ENCODE measurements around the gene ITPR3. TPM values are rescaled to one million over a fixed set of nuclear protein-coding genes. Genes with fewer than 3 reads are reported as not detected.

ITPR3 gene
- polyA plus RNA-seq, 1 donor, result 49.6 TPM

DNA sequence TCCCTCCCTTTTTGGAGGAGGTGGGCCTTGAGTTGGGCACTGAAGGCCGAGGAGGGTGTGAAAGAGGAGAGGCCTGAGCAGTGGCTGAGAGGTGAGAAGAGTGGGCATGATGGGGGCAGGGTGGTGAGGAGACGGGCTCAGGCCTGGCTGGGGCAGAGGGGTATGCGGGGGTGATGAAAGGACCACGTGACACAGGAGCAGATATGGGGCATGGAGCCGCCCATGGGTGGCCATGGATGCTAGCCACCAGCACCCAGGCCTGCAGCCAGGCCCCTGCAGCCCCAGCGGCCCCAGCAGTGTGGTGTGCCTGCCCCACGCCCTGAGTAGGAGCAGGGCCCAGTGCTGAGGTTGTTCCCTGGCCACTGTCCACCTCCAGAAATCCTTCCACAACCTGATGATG is 63.9 kb downstream of the ITPR3 start:
- Histone ChIP-seq H3K27me3 (ENCODE audit: control insufficient read depth, insufficient read depth, low read length) (no peaks in the 10 kb centered on the region), H3K36me3 (ENCODE audit: control insufficient read depth, insufficient read depth, low read length) (peaks cover 93% of the 10 kb centered on the region)

DNA sequence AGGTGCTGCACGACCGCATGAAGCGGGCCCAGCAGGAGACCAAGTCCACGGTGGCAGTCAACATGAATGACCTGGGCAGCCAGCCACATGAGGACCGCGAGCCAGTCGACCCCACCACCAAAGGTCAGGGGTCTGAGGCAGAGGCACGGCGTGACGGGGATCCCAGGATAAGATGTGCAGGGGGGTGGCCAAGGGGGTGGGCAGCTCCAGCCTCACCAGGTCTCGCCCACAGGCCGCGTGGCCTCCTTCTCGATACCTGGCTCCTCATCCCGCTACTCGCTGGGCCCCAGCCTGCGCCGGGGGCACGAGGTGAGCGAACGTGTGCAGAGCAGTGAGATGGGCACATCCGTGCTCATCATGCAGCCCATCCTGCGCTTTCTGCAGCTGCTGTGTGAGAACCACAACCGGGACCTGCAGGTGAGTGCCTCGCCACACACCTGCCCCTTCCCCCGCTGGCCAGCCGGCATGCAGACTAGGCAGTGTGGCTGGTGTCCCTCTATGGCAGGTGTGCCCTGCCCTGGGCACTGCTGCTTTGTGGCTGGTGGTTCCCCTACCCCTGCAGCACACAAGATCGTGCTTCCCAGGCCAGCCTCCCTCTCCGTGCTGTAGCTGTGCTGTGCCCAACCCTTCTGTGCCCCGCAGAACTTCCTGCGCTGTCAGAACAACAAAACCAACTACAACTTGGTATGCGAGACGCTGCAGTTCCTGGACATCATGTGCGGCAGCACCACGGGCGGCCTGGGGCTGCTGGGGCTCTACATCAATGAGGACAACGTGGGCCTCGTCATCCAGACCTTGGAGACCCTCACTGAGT is 64.5 kb downstream of the ITPR3 start:
- DNase-seq, result no peak
- Histone ChIP-seq H3K9me3 (ENCODE audit: control insufficient read depth, low read depth, low read length) (no peaks in the 10 kb centered on the region), H3K27ac (ENCODE audit: low read length) (no peak overlapping the region), H3K27me3 (ENCODE audit: control insufficient read depth, insufficient read depth, low read length) (no peaks in the 10 kb centered on the region), H3K4me1 (ENCODE audit: control insufficient read depth, insufficient read depth, low read length) (no peaks in the 10 kb centered on the region), H3K36me3 (ENCODE audit: control insufficient read depth, insufficient read depth, low read length) (peaks cover 94% of the 10 kb centered on the region), H3K4me3 (ENCODE audit: low read length) (no peak overlapping the region)
- WGBS (ENCODE audit: insufficient coverage, low lambda C conversion rate), result no CpG with 5 or more reads among the region's 38 CpGs

More for the DNA sequence above, 63.9 kb downstream of the ITPR3 start:
- Histone ChIP-seq H3K27ac (ENCODE audit: low read length) (no peak overlapping the region), H3K4me3 (ENCODE audit: low read length) (no peak overlapping the region), H3K9me3 (ENCODE audit: control insufficient read depth, low read depth, low read length) (no peaks in the 10 kb centered on the region), H3K4me1 (ENCODE audit: control insufficient read depth, insufficient read depth, low read length) (no peaks in the 10 kb centered on the region)
- DNase-seq, result no peak
- WGBS (ENCODE audit: insufficient coverage, low lambda C conversion rate), result no CpG with 5 or more reads among the region's 7 CpGs

DNA sequence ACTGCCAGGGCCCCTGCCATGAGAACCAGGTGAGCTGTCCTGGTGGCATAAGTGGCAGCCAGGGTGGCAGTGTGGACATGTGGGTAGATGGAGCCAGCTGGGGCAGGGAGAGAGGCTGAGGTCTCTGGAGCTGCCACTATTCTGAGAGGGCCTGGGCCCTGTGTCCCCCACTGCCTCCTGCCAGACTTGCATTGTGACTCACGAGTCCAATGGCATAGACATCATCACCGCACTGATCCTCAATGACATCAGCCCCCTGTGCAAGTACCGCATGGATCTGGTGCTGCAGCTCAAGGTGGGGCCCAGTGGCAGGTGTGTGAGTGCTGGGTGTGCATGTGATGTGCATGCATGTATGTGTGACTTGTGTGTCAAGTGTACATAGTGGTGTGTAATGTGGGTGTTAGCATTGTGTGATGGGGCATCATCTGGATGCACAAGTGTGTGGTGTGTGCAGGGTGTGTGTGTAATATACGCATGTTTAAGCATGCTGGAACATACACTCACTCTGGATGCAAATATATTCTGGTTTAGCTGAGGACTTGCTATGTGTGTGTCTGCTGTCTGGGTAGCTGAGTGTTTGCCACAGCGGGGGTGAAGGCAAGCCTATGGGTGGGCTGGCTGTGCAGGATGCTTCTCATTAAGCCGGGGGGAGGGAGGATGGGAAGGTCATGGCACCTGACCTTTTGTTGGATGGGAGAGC is 65.3 kb downstream of the ITPR3 start:
- Histone ChIP-seq H3K4me1 (ENCODE audit: control insufficient read depth, insufficient read depth, low read length) (no peaks in the 10 kb centered on the region), H3K9me3 (ENCODE audit: control insufficient read depth, low read depth, low read length) (no peaks in the 10 kb centered on the region), H3K4me3 (ENCODE audit: low read length) (no peak overlapping the region), H3K27me3 (ENCODE audit: control insufficient read depth, insufficient read depth, low read length) (no peaks in the 10 kb centered on the region), H3K36me3 (ENCODE audit: control insufficient read depth, insufficient read depth, low read length) (peaks cover 96% of the 10 kb centered on the region), H3K27ac (ENCODE audit: low read length) (no peak overlapping the region)
- DNase-seq, result no peak
- no CpG with 5 or more reads among the region's 6 CpGs for WGBS (ENCODE audit: insufficient coverage, low lambda C conversion rate)

DNA sequence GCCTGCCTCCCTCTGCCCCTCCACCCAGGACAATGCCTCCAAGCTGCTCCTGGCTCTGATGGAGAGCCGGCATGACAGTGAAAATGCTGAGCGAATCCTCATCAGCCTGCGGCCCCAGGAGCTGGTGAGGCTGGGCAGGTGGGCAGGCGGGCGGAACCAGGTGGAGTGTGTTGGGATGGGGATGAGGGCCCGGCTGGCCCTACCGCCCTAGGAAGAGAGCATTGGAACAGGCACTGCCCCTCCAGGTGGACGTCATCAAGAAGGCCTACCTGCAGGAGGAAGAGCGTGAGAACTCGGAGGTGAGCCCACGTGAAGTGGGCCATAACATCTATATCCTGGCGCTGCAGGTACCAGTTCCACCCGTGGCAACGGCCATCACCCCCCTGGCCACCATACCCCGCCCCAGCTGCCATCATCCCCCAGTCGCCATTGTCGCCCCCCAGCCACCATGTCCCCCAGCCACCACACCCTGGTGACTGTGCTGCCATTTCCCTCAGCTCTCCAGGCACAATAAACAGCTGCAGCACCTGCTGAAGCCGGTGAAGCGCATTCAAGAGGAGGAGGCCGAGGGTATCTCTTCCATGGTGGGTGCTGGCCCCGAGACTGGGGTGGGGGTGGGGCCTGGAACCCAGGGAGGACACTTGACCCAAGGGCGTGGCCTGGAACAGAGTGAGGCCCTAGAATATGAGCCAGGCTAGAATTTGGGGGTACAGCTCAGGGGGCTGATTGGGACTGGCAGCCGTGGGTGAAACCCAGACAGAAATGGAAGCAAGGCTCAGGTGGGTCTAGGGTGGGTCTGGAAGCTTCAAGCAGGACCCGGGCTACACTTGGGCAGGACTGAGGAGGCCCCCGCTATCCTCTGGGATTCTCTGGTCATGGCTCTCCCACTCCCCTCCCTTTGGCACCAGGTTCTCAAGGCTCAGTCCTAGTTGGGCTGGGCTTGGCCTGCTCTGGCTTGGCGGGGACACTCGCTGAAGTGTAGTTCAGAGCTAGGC is 66.2 kb downstream of the ITPR3 start:
- no peak for DNase-seq
- peaks cover 97% of the 10 kb centered on the region for H3K36me3 ChIP-seq (ENCODE audit: control insufficient read depth, insufficient read depth, low read length)
- WGBS (ENCODE audit: insufficient coverage, low lambda C conversion rate), result no CpG with 5 or more reads among the region's 27 CpGs
- no peaks in the 10 kb centered on the region for H3K4me1 ChIP-seq (ENCODE audit: control insufficient read depth, insufficient read depth, low read length)
- H3K4me3 ChIP-seq (ENCODE audit: low read length), result no peak overlapping the region
- no peak overlapping the region for H3K27ac ChIP-seq (ENCODE audit: low read length)
- no peaks in the 10 kb centered on the region for H3K9me3 ChIP-seq (ENCODE audit: control insufficient read depth, low read depth, low read length)
- no peaks in the 10 kb centered on the region for H3K27me3 ChIP-seq (ENCODE audit: control insufficient read depth, insufficient read depth, low read length)

DNA sequence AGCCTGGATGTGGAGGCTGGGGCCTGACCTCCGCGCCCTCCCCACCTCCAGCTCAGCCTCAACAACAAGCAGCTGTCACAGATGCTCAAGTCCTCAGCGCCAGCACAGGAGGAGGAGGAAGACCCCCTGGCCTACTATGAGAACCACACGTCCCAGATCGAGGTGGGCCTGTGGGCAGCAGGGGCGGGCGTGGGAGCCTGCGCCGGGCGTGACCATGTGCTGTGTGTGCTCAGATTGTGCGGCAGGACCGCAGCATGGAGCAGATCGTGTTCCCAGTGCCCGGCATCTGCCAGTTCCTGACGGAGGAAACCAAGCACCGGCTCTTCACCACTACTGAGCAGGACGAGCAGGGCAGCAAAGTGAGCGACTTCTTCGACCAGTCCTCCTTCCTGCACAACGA is 66.9 kb downstream of the ITPR3 start:
- Histone ChIP-seq H3K4me1 (ENCODE audit: control insufficient read depth, insufficient read depth, low read length) (no peaks in the 10 kb centered on the region), H3K27me3 (ENCODE audit: control insufficient read depth, insufficient read depth, low read length) (no peaks in the 10 kb centered on the region), H3K27ac (ENCODE audit: low read length) (no peak overlapping the region), H3K9me3 (ENCODE audit: control insufficient read depth, low read depth, low read length) (no peaks in the 10 kb centered on the region), H3K4me3 (ENCODE audit: low read length) (no peak overlapping the region), H3K36me3 (ENCODE audit: control insufficient read depth, insufficient read depth, low read length) (peaks cover 97% of the 10 kb centered on the region)
- WGBS (ENCODE audit: insufficient coverage, low lambda C conversion rate), result no CpG with 5 or more reads among the region's 20 CpGs
- no peak for DNase-seq

DNA sequence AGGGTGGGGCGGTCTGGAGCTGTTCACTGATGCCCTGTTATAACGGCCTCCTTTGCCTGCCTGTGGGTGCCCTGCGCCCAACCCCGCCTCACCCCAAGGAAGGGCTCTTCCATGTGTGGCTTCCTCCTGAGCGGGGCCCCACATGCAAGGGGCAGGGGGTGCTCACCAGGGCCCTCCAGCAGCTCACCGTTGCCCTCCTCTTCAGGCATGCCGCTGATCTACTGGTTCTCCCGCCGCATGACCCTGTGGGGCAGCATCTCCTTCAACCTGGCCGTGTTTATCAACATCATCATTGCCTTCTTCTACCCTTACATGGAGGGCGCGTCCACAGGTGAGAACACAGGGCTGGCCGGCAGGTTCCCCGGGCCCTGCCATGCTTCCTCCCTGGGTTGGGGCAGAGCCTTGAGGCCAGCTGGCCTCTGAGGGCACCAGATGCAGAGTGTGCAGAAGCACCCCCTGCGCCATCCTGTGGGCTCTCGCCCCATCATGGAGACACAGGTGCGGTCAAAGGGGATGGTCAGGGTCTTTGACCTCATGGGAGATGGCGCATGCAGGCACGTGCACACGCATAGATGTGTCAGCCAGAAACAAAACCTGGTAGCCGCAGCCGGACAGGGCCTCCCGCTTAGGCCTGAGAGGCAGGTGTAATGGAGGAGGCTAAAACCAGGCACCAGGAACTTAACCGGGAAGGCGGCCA is 67.5 kb downstream of the ITPR3 start:
- Histone ChIP-seq H3K27ac (ENCODE audit: low read length) (no peak overlapping the region), H3K4me3 (ENCODE audit: low read length) (no peak overlapping the region), H3K4me1 (ENCODE audit: control insufficient read depth, insufficient read depth, low read length) (peaks cover 4% of the 10 kb centered on the region), H3K9me3 (ENCODE audit: control insufficient read depth, low read depth, low read length) (no peaks in the 10 kb centered on the region), H3K27me3 (ENCODE audit: control insufficient read depth, insufficient read depth, low read length) (no peaks in the 10 kb centered on the region), H3K36me3 (ENCODE audit: control insufficient read depth, insufficient read depth, low read length) (peaks cover 97% of the 10 kb centered on the region)
- DNase-seq, result no peak
- no CpG with 5 or more reads among the region's 25 CpGs for WGBS (ENCODE audit: insufficient coverage, low lambda C conversion rate)

DNA sequence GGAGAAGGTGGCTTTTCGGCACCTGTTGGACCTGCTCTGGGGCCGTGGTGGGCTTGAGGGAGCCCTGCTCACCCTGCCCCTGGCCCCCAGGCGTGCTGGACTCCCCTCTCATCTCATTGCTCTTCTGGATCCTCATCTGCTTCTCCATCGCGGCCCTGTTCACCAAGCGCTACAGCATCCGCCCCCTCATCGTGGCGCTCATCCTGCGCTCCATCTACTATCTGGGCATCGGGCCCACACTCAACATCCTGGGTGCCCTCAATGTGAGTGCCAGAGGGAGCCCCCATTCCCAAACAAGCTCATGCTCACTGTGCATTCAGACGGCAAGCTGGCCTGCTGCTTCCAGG is 68.0 kb downstream of the ITPR3 start:
- Histone ChIP-seq H3K36me3 (ENCODE audit: control insufficient read depth, insufficient read depth, low read length) (peaks cover 96% of the 10 kb centered on the region), H3K4me1 (ENCODE audit: control insufficient read depth, insufficient read depth, low read length) (peaks cover 9% of the 10 kb centered on the region), H3K9me3 (ENCODE audit: control insufficient read depth, low read depth, low read length) (no peaks in the 10 kb centered on the region), H3K27me3 (ENCODE audit: control insufficient read depth, insufficient read depth, low read length) (no peaks in the 10 kb centered on the region), H3K27ac (ENCODE audit: low read length) (no peak overlapping the region), H3K4me3 (ENCODE audit: low read length) (no peak overlapping the region)
- WGBS (ENCODE audit: insufficient coverage, low lambda C conversion rate), result 100% methylated on average over 2 of the region's 12 CpGs
- DNase-seq, result no peak

DNA sequence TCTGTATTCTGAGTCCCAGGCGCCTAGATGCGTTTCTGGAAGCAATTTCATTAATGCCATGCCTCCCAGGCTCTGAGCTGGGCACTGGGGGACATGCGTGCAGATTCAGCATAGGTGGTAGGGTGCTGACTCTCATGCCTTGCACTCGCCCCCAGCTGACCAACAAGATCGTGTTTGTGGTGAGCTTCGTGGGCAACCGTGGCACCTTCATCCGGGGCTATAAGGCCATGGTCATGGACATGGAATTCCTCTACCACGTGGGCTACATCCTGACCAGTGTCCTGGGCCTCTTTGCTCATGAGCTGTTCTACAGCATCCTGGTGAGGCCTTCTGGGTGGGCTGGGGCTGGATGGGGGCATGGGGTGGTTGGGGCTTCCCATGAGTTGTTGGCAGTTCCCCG is 68.8 kb downstream of the ITPR3 start:
- no peak overlapping the region for H3K27ac ChIP-seq (ENCODE audit: low read length)
- DNase-seq, result no peak
- H3K36me3 ChIP-seq (ENCODE audit: control insufficient read depth, insufficient read depth, low read length), result peaks cover 94% of the 10 kb centered on the region
- H3K27me3 ChIP-seq (ENCODE audit: control insufficient read depth, insufficient read depth, low read length), result no peaks in the 10 kb centered on the region
- H3K4me3 ChIP-seq (ENCODE audit: low read length), result no peak overlapping the region
- H3K4me1 ChIP-seq (ENCODE audit: control insufficient read depth, insufficient read depth, low read length), result peaks cover 14% of the 10 kb centered on the region
- H3K9me3 ChIP-seq (ENCODE audit: control insufficient read depth, low read depth, low read length), result no peaks in the 10 kb centered on the region
- no CpG with 5 or more reads among the region's 10 CpGs for WGBS (ENCODE audit: insufficient coverage, low lambda C conversion rate)

DNA sequence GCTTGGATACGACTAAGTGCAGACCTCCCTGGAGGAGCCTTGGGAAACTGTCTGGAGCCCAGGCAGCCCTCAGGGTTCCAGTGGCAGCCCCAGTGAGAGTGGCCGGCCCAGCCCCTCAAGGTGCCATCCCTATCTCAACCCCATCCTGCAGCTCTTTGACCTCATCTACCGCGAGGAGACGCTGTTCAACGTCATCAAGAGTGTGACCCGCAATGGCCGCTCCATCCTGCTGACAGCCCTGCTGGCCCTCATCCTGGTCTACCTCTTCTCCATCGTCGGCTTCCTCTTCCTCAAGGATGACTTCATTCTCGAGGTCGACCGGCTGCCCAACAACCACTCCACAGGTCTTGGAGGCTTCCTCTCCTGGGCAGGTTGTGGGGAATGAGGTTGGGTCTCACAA is 69.6 kb downstream of the ITPR3 start:
- no peak for DNase-seq
- Histone ChIP-seq H3K27me3 (ENCODE audit: control insufficient read depth, insufficient read depth, low read length) (no peaks in the 10 kb centered on the region), H3K4me3 (ENCODE audit: low read length) (no peak overlapping the region), H3K4me1 (ENCODE audit: control insufficient read depth, insufficient read depth, low read length) (peaks cover 18% of the 10 kb centered on the region), H3K9me3 (ENCODE audit: control insufficient read depth, low read depth, low read length) (no peaks in the 10 kb centered on the region), H3K27ac (ENCODE audit: low read length) (no peak overlapping the region), H3K36me3 (ENCODE audit: control insufficient read depth, insufficient read depth, low read length) (peaks cover 94% of the 10 kb centered on the region)
- WGBS (ENCODE audit: insufficient coverage, low lambda C conversion rate), result no CpG with 5 or more reads among the region's 13 CpGs

Data from large intestine (tissue), 3 donors.